PC-9 (cell line): ENCODE data around the gene SNX5. TPM values are rescaled to one million over a fixed set of nuclear protein-coding genes. Genes with fewer than 3 reads are reported as not detected.

Experiments used
- BruUV-seq: library from RNA; stranded (reverse); fragments of 400-500 nt; replicated peaks from 2 replicates; lab custom pipeline; 2021; lab: Mats Ljungman, UMichigan
- CTCF ChIA-PET: fragments of 300-600 bp; sonication (Branson Sonifier 250); formaldehyde crosslinking; loops from one replicate; lab custom pipeline; 2022; ENCODE audit warnings: antibody characterized with exemption; lab: Charles Lee
- POLR2A ChIA-PET: fragments of 300-600 bp; sonication (Branson Sonifier 250); formaldehyde crosslinking; loops from one replicate; lab custom pipeline; 2022; ENCODE audit warnings: antibody characterized with exemption; ENCODE audit not compliant: unreplicated experiment; lab: Charles Lee
- DNase-seq, 2 experiments: peaks; one replicate each; pipeline versions ENCODE4 v3.0.0 to v3.0.0-alpha.2; 2015 to 2022; ENCODE audit warnings: mixed read lengths in 1 of 2
- H2AFZ ChIP-seq: fragments of 200-600 bp; sonication (generic); 2 replicates; pipeline ENCODE4 v1.8.1; 2017; ENCODE audit warnings: antibody characterized with exemption
- H3F3A ChIP-seq: fragments of 200-600 bp; sonication (generic); 2 replicates; pipeline ENCODE4 v1.8.1; 2017; ENCODE audit warnings: antibody characterized with exemption, mild to moderate bottlenecking, low read depth; ENCODE audit not compliant: insufficient read depth
- H3K27ac ChIP-seq: fragments of 200-600 bp; sonication (generic); 2 replicates; pipeline ENCODE4 v1.6.1; 2016; ENCODE audit warnings: mixed run types
- H3K27me3 ChIP-seq: fragments of 200-600 bp; sonication (generic); 2 replicates; pipeline ENCODE4 v1.6.1; 2016; ENCODE audit warnings: low read depth, mixed run types; ENCODE audit not compliant: insufficient read depth
- H3K36me3 ChIP-seq: fragments of 200-600 bp; sonication (generic); 2 replicates; pipeline ENCODE4 v1.6.1; 2016; ENCODE audit warnings: low read depth, mixed run types
- H3K4me1 ChIP-seq: fragments of 200-600 bp; sonication (generic); replicated peaks from 2 replicates; pipeline ENCODE4 v1.6.1; 2016; ENCODE audit warnings: mixed run types; ENCODE audit not compliant: insufficient read depth
- H3K4me2 ChIP-seq: fragments of 200-600 bp; sonication (generic); 2 replicates; pipeline ENCODE4 v1.6.1; 2017; ENCODE audit warnings: mixed run types
- H3K4me3 ChIP-seq: fragments of 200-600 bp; sonication (generic); 2 replicates; pipeline ENCODE4 v1.6.1; 2016; ENCODE audit warnings: mixed run types
- H3K79me2 ChIP-seq: fragments of 200-600 bp; sonication (generic); 2 replicates; pipeline ENCODE4 v1.6.1; 2017; ENCODE audit warnings: low read depth, mixed run types
- H3K9me2 ChIP-seq: fragments of 200-600 bp; sonication (generic); 2 replicates; pipeline ENCODE4 v1.8.1; 2017; ENCODE audit warnings: mild to moderate bottlenecking; ENCODE audit not compliant: insufficient read depth
- H3K9me3 ChIP-seq: fragments of 200-600 bp; sonication (generic); 2 replicates; pipeline ENCODE4 v1.8.1; 2016; ENCODE audit warnings: low read depth; ENCODE audit not compliant: insufficient read depth
- H4K20me1 ChIP-seq: fragments of 200-600 bp; sonication (generic); 2 replicates; pipeline ENCODE4 v1.8.1; 2017; ENCODE audit not compliant: insufficient read depth
- CTCF ChIP-seq: fragments of 200-600 bp; sonication (generic); conservative IDR thresholded peaks from 2 replicates; pipeline ENCODE4 v1.6.1; 2017; ENCODE audit warnings: mixed run types, antibody characterized with exemption, mild to moderate bottlenecking, moderate library complexity
- EZH2 ChIP-seq: fragments of 200-600 bp; sonication (generic); IDR thresholded peaks from 2 replicates; pipeline ENCODE4 v1.8.0; 2017; ENCODE audit warnings: antibody characterized with exemption, low read depth
- intact Hi-C: fragments of 100-400 bp; cut with micrococcal nuclease; formaldehyde crosslinking; loops from one replicate; pipeline ENCODE4 v1.10.0; 2022; ENCODE audit not compliant: unreplicated experiment
- total RNA-seq: library from RNA; stranded (reverse); gene quantifications from 2 replicates; pipeline ENCODE4 v1.2.3, GENCODE V29; 2021

The SNX5 gene
- total RNA-seq, 1 experiment from 2014 or later: 116 TPM

- BruUV-seq: no TSS peak
- no peak for DNase-seq
- intact Hi-C loops: no loop called here
- Histone ChIP-seq H3K4me1 (no peaks in the 10 kb centered on the region), H3K36me3 (no peaks in the 10 kb centered on the region), H3K9me2 (no peaks in the 10 kb centered on the region), H2AFZ (no peak overlapping the region), H3K4me2 (no peak overlapping the region), H3K27ac (no peak overlapping the region), H3K79me2 (no peaks in the 10 kb centered on the region), H4K20me1 (no peaks in the 10 kb centered on the region), H3F3A (no peaks in the 10 kb centered on the region), H3K9me3 (no peaks in the 10 kb centered on the region), H3K4me3 (no peak overlapping the region), H3K27me3 (no peaks in the 10 kb centered on the region; the same call in 1 of the 2 replicates)
- TF ChIP-seq EZH2: no peak
- no peak for TF ChIP-seq CTCF
- CTCF ChIA-PET: interaction anchor here (0.6 kb wide), 1 partner anchor 356 kb away, joined by 3 read pairs; no protein-coding TSS in a partner anchor
- POLR2A ChIA-PET: no interaction called here
These were observed 55.7 kb downstream of the SNX5 start for GRCh38 chr20:17912916-17913315.

- no peaks in the 10 kb centered on the region for H3K9me3 ChIP-seq
- POLR2A ChIA-PET: no interaction called here
- intact Hi-C loops: no loop called here
These were observed 56.7 kb downstream of the SNX5 start for GRCh38 chr20:17911927-17912326.

GRCh38 chr20:17910828-17911294 is 57.7 kb downstream of the SNX5 start:
- H2AFZ ChIP-seq: no peak overlapping the region
- no peaks in the 10 kb centered on the region for H3K9me2 ChIP-seq
- no peaks in the 10 kb centered on the region for H4K20me1 ChIP-seq
- DNase-seq: no peak
- no peaks in the 10 kb centered on the region for H3K79me2 ChIP-seq
- H3K27ac ChIP-seq: no peak overlapping the region
- no peaks in the 10 kb centered on the region; the same call in 1 of the 2 replicates for H3K27me3 ChIP-seq
- intact Hi-C loops: no loop called here
- TF ChIP-seq CTCF (no peak), EZH2 (no peak)
- POLR2A ChIA-PET: no interaction called here
- no peaks in the 10 kb centered on the region for H3K36me3 ChIP-seq
- H3K4me3 ChIP-seq: no peak overlapping the region
- no peaks in the 10 kb centered on the region for H3K4me1 ChIP-seq
- CTCF ChIA-PET: no interaction called here
- H3K4me2 ChIP-seq: no peak overlapping the region
- H3F3A ChIP-seq: no peaks in the 10 kb centered on the region
- BruUV-seq: no TSS peak
- H3K9me3 ChIP-seq: no peaks in the 10 kb centered on the region

More at GRCh38 chr20:17911927-17912326, 56.7 kb downstream of the SNX5 start:
- no peaks in the 10 kb centered on the region for H3F3A ChIP-seq
- no TSS peak for BruUV-seq
- no peaks in the 10 kb centered on the region for H3K9me2 ChIP-seq
- CTCF ChIA-PET: no interaction called here
- no peak for DNase-seq
- no peaks in the 10 kb centered on the region for H3K4me1 ChIP-seq
- H3K27ac ChIP-seq: no peak overlapping the region
- no peaks in the 10 kb centered on the region for H3K79me2 ChIP-seq
- H3K4me3 ChIP-seq: no peak overlapping the region
- no peaks in the 10 kb centered on the region; the same call in 1 of the 2 replicates for H3K27me3 ChIP-seq
- H3K36me3 ChIP-seq: no peaks in the 10 kb centered on the region
- no peaks in the 10 kb centered on the region for H4K20me1 ChIP-seq
- no peak overlapping the region for H2AFZ ChIP-seq
- TF ChIP-seq EZH2: no peak
- TF ChIP-seq CTCF: no peak
- H3K4me2 ChIP-seq: no peak overlapping the region
